SK-N-SH treated with all-trans-retinoic acid at 6 μM for 48 hours (cell line): Measurements from ENCODE around the gene DOC2B.
"Not testable (repeated sequence)": the region's sequence is repeated elsewhere in the genome, so short reads cannot be mapped to it uniquely, and the experiment has no call there.

Experiments used
- ATAC-seq: fragments of 200-7000 bp; cut with Tn5 transposase; 3 replicates; pipeline ENCODE4 v1.9.1; 2020; ENCODE audit warnings: mild to moderate bottlenecking, moderate library complexity
- CSDC2 ChIP-seq: fragments of 250-450 bp; sonication (Bioruptor Pico); IDR thresholded peaks from 2 replicates; pipeline ENCODE4 v1.5.0; 2020; ENCODE audit warnings: mild to moderate bottlenecking, moderate library complexity
- ESRRG ChIP-seq: fragments of 250-450 bp; sonication (Bioruptor Pico); IDR thresholded peaks from 2 replicates; pipeline ENCODE4 v1.6.1; 2021; ENCODE audit warnings: mild to moderate bottlenecking
- OSR1 ChIP-seq: fragments of 250-450 bp; sonication (Bioruptor Pico); IDR thresholded peaks from 2 replicates; pipeline ENCODE4 v1.8.0; 2022; ENCODE audit warnings: moderate library complexity, mild to moderate bottlenecking, inconsistent platforms
- PPARA ChIP-seq: fragments of 250-450 bp; sonication (Bioruptor Pico); IDR thresholded peaks from 2 replicates; pipeline ENCODE4 v1.5.0; 2020; ENCODE audit warnings: mild to moderate bottlenecking, borderline replicate concordance
- RARB ChIP-seq: fragments of 250-450 bp; sonication (Bioruptor Pico); IDR thresholded peaks from 2 replicates; pipeline ENCODE4 v1.8.0; 2021; ENCODE audit warnings: mild to moderate bottlenecking, moderate library complexity
- SNAI2 ChIP-seq: fragments of 250-450 bp; sonication (Bioruptor Pico); IDR thresholded peaks from 2 replicates; pipeline ENCODE4 v1.5.0; 2020; ENCODE audit warnings: mild to moderate bottlenecking, moderate library complexity
- TCF4 ChIP-seq: fragments of 250-450 bp; sonication (Bioruptor Pico); IDR thresholded peaks from 2 replicates; pipeline ENCODE4 v1.8.0; 2021; ENCODE audit warnings: mild to moderate bottlenecking, moderate library complexity, borderline replicate concordance
- TOX ChIP-seq: fragments of 250-450 bp; sonication (Bioruptor Pico); IDR thresholded peaks from 2 replicates; pipeline ENCODE4 v1.8.0; 2021; ENCODE audit warnings: mild to moderate bottlenecking, moderate library complexity, borderline replicate concordance
- ZC3H10 ChIP-seq: fragments of 250-450 bp; sonication (Bioruptor Pico); IDR thresholded peaks from 2 replicates; pipeline ENCODE4 v1.5.1; 2021; ENCODE audit warnings: mild to moderate bottlenecking, moderate library complexity
- ZFP3 ChIP-seq: fragments of 250-450 bp; sonication (Bioruptor Pico); IDR thresholded peaks from 2 replicates; pipeline ENCODE4 v1.5.0; 2020; ENCODE audit warnings: mild to moderate bottlenecking, moderate library complexity
- ZFP30 ChIP-seq: fragments of 450-650 bp; formaldehyde crosslinking; IDR thresholded peaks from 2 replicates; pipeline ENCODE4 v1.5.0; 2022; ENCODE audit warnings: mild to moderate bottlenecking, moderate library complexity
- ZNF565 ChIP-seq: fragments of 450-650 bp; formaldehyde crosslinking; conservative IDR thresholded peaks from 2 replicates; pipeline ENCODE4 v1.5.0; 2020; ENCODE audit warnings: low read depth, mild to moderate bottlenecking, moderate library complexity
- ZNF70 ChIP-seq: fragments of 450-650 bp; formaldehyde crosslinking; IDR thresholded peaks from 2 replicates; pipeline ENCODE4 v1.5.0; 2020; ENCODE audit warnings: mild to moderate bottlenecking, moderate library complexity
- ZNF8 ChIP-seq: fragments of 450-650 bp; formaldehyde crosslinking; IDR thresholded peaks from 2 replicates; pipeline ENCODE4 v1.5.0; 2020; ENCODE audit warnings: mild to moderate bottlenecking, moderate library complexity
- TF ChIP-seq, protein P1 (sequence below): fragments of 250-450 bp; sonication (Bioruptor Pico); IDR thresholded peaks from 2 replicates; pipeline ENCODE4 v1.8.0; 2020; ENCODE audit warnings: mild to moderate bottlenecking, moderate library complexity, borderline replicate concordance
- TF ChIP-seq, protein P2 (sequence below): fragments of 250-450 bp; sonication (Bioruptor Pico); IDR thresholded peaks from 2 replicates; pipeline ENCODE4 v1.8.0; 2021; ENCODE audit warnings: low read depth, mild to moderate bottlenecking, moderate library complexity, borderline replicate concordance
- TF ChIP-seq, protein P3 (sequence below): fragments of 250-450 bp; sonication (Bioruptor Pico); IDR thresholded peaks from 2 replicates; pipeline ENCODE4 v1.5.1; 2021; ENCODE audit warnings: mild to moderate bottlenecking, moderate library complexity
- TF ChIP-seq, protein P4 (sequence below): fragments of 250-450 bp; sonication (Bioruptor Pico); IDR thresholded peaks from 2 replicates; pipeline ENCODE4 v1.5.0; 2020; ENCODE audit warnings: mild to moderate bottlenecking, moderate library complexity
- TF ChIP-seq, protein P5 (sequence below): fragments of 250-450 bp; sonication (Bioruptor Pico); IDR thresholded peaks from 2 replicates; pipeline ENCODE4 v1.5.1; 2020; ENCODE audit warnings: low read depth, mild to moderate bottlenecking, moderate library complexity

The DOC2B gene

DNA sequence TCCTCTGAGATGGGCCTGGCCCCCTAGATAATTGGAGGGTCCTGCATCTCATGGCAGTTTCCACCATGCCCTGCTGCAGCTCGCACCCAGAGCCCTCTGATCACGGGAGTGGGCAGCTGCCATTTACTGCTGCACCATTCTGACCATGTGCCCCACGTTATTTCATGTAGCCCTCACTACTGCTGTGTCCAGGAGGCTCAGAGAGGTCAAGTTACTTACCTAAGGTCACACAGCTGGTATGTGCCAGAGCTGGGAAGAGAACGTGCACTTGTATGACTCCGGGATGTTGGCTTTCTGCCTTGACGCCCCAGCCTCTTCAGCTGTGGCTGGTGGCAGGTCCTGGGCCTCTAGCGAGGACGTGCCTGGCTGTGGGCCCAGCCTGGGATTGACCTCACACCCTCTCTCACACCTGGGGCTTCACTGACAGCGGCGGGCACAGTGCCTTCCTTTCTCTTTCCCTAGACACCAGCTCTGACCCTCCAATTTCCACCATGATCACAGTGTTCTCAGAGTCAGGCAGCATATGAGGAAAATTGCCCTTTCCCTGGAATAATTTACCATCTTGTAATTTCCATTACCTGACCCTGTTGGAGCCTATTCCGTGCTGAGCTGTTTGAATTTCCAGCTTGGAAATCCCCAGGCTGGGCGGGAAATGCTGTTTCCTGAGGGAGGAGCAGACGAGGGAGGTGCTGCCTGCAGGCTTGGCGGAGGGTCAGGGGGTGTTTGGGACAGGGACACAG, 18.5 kb upstream of the DOC2B start:
- no peak for TF ChIP-seq ZC3H10 (CRISPR knock-in tag)
- no peak for TF ChIP-seq SNAI2 (CRISPR knock-in tag)
- TF ChIP-seq PPARA: no peak
- TF ChIP-seq CSDC2 (CRISPR knock-in tag): no peak
- TF ChIP-seq, protein P1, sequence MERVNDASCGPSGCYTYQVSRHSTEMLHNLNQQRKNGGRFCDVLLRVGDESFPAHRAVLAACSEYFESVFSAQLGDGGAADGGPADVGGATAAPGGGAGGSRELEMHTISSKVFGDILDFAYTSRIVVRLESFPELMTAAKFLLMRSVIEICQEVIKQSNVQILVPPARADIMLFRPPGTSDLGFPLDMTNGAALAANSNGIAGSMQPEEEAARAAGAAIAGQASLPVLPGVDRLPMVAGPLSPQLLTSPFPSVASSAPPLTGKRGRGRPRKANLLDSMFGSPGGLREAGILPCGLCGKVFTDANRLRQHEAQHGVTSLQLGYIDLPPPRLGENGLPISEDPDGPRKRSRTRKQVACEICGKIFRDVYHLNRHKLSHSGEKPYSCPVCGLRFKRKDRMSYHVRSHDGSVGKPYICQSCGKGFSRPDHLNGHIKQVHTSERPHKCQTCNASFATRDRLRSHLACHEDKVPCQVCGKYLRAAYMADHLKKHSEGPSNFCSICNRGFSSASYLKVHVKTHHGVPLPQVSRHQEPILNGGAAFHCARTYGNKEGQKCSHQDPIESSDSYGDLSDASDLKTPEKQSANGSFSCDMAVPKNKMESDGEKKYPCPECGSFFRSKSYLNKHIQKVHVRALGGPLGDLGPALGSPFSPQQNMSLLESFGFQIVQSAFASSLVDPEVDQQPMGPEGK: no peak
- no peak for TF ChIP-seq RARB (CRISPR knock-in tag)
- TF ChIP-seq, protein P2, sequence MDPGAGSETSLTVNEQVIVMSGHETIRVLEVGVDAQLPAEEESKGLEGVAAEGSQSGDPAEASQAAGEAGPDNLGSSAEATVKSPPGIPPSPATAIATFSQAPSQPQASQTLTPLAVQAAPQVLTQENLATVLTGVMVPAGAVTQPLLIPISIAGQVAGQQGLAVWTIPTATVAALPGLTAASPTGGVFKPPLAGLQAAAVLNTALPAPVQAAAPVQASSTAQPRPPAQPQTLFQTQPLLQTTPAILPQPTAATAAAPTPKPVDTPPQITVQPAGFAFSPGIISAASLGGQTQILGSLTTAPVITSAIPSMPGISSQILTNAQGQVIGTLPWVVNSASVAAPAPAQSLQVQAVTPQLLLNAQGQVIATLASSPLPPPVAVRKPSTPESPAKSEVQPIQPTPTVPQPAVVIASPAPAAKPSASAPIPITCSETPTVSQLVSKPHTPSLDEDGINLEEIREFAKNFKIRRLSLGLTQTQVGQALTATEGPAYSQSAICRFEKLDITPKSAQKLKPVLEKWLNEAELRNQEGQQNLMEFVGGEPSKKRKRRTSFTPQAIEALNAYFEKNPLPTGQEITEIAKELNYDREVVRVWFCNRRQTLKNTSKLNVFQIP (CRISPR knock-in tag): no peak
- no peak for TF ChIP-seq ZFP30 (CRISPR knock-in tag)
- no peak for TF ChIP-seq OSR1 (CRISPR knock-in tag)
- no peak for TF ChIP-seq ZNF70 (CRISPR knock-in tag)
- TF ChIP-seq ESRRG (CRISPR knock-in tag): no peak
- no peak for TF ChIP-seq ZNF8 (CRISPR knock-in tag)
- TF ChIP-seq, protein P3, sequence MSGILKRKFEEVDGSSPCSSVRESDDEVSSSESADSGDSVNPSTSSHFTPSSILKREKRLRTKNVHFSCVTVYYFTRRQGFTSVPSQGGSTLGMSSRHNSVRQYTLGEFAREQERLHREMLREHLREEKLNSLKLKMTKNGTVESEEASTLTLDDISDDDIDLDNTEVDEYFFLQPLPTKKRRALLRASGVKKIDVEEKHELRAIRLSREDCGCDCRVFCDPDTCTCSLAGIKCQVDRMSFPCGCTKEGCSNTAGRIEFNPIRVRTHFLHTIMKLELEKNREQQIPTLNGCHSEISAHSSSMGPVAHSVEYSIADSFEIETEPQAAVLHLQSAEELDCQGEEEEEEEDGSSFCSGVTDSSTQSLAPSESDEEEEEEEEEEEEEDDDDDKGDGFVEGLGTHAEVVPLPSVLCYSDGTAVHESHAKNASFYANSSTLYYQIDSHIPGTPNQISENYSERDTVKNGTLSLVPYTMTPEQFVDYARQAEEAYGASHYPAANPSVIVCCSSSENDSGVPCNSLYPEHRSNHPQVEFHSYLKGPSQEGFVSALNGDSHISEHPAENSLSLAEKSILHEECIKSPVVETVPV (CRISPR knock-in tag): no peak
- ATAC-seq: no peak

DNA sequence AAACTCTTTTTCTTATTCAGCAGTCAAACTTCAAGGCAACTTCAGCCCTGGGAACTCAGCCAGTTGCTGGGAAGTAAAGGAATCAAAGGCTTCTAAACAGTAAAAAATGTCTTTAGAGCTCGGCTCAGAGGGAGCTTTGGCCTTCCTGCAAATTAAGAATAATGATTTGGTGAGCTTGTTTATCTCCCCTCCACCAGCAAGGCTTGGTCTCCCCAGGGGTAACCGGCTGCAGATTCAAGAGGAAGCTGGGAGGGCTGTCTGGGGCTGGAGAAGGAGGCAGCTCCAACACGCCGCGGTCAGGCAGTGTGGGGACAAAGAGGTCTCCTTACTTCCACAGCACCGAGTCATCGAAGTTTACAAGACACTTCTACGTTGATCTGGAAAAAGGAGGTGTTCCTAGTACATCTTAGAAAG, 17.7 kb upstream of the DOC2B start:
- ATAC-seq: no peak
- TF ChIP-seq CSDC2 (CRISPR knock-in tag) (no peak), TCF4 (CRISPR knock-in tag) (no peak), ZFP3 (CRISPR knock-in tag) (no peak), OSR1 (CRISPR knock-in tag) (no peak), ZFP30 (CRISPR knock-in tag) (no peak)
- TF ChIP-seq, protein P4, sequence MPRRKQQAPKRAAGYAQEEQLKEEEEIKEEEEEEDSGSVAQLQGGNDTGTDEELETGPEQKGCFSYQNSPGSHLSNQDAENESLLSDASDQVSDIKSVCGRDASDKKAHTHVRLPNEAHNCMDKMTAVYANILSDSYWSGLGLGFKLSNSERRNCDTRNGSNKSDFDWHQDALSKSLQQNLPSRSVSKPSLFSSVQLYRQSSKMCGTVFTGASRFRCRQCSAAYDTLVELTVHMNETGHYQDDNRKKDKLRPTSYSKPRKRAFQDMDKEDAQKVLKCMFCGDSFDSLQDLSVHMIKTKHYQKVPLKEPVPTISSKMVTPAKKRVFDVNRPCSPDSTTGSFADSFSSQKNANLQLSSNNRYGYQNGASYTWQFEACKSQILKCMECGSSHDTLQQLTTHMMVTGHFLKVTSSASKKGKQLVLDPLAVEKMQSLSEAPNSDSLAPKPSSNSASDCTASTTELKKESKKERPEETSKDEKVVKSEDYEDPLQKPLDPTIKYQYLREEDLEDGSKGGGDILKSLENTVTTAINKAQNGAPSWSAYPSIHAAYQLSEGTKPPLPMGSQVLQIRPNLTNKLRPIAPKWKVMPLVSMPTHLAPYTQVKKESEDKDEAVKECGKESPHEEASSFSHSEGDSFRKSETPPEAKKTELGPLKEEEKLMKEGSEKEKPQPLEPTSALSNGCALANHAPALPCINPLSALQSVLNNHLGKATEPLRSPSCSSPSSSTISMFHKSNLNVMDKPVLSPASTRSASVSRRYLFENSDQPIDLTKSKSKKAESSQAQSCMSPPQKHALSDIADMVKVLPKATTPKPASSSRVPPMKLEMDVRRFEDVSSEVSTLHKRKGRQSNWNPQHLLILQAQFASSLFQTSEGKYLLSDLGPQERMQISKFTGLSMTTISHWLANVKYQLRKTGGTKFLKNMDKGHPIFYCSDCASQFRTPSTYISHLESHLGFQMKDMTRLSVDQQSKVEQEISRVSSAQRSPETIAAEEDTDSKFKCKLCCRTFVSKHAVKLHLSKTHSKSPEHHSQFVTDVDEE (CRISPR knock-in tag): no peak

DNA sequence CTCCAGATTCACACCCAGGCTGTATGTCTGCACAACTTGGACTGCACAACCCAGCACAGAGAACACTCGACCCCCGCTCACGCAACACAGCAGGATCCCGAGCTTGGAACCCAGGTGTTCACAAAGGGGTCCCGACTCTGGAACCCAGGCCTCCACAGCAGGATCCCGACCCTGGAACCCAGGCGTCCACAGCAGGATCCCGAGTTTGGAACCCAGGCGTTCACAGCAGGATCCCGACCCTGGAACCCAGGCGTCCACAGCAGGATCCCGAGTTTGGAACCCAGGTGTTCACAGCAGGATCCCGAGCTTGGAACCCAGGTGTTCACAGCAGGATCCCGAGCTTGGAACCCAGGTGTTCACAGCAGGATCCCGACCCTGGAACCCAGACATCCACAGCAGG, 16.8 kb upstream of the DOC2B start:
- ATAC-seq: not testable (repeated sequence)

DNA sequence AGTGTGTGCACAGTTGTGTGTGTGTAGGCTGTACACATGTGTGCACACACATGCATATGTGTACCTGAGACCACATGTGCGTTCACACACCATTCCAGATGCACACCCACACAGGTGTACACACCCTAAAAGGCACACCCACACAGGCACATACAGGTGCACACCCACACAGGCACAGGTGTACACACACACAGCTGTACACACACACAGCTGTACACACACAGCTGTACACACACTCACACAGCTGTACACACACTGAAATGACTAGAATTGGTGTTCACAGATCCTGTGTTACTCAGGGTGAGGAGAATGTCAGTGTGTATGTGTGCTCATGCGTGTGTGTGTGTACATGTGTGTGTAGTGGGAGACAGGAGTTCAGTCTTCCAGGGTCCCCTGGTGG, 15.9 kb upstream of the DOC2B start:
- ATAC-seq: no peak
- TF ChIP-seq, protein P3 (CRISPR knock-in tag): no peak
- TF ChIP-seq SNAI2 (CRISPR knock-in tag) (no peak), ZC3H10 (CRISPR knock-in tag) (no peak), ZFP30 (CRISPR knock-in tag) (no peak), ZFP3 (CRISPR knock-in tag) (no peak), ZNF565 (no peak), ZNF8 (CRISPR knock-in tag) (no peak), TOX (CRISPR knock-in tag) (no peak), PPARA (no peak)
- TF ChIP-seq, protein P4 (CRISPR knock-in tag): no peak
- TF ChIP-seq, protein P5, sequence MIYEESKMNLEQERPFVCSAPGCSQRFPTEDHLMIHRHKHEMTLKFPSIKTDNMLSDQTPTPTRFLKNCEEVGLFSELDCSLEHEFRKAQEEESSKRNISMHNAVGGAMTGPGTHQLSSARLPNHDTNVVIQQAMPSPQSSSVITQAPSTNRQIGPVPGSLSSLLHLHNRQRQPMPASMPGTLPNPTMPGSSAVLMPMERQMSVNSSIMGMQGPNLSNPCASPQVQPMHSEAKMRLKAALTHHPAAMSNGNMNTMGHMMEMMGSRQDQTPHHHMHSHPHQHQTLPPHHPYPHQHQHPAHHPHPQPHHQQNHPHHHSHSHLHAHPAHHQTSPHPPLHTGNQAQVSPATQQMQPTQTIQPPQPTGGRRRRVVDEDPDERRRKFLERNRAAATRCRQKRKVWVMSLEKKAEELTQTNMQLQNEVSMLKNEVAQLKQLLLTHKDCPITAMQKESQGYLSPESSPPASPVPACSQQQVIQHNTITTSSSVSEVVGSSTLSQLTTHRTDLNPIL (CRISPR knock-in tag): no peak
- TF ChIP-seq, protein P2 (CRISPR knock-in tag): no peak
